Naive thymus-derived CD4-positive, alpha-beta T cell (primary cell): Measurements from ENCODE around the gene ASCC3. TPM values are rescaled to one million over a fixed set of nuclear protein-coding genes. Genes with fewer than 3 reads are reported as not detected.

Source experiments
- ATAC-seq: fragments of 150-1000 bp; cut with Tn5 transposase; 2 replicates; pipeline ENCODE4 v1.10.0; 2021; ENCODE audit warnings: mild to moderate bottlenecking, moderate library complexity
- CTCF ChIA-PET: fragments of 350-600 bp; sonication (Branson Sonifier 250); formaldehyde crosslinking; loops from one replicate; lab custom pipeline; 2021; ENCODE audit warnings: antibody characterized with exemption; lab: Charles Lee
- POLR2A ChIA-PET: fragments of 350-600 bp; sonication (Branson Sonifier 250); formaldehyde crosslinking; loops from one replicate; lab custom pipeline; 2021; ENCODE audit warnings: antibody characterized with exemption, inconsistent platforms; lab: Charles Lee
- DNase-seq, 9 donors: peaks; one replicate each; pipeline versions ENCODE4 v3.0.0 to v3.0.0-alpha.2; 2020 to 2022; ENCODE audit warnings: mixed read lengths in 1 of 9
- H3K27ac ChIP-seq: one replicate; pipeline ENCODE4 v1.7.0; 2013; ENCODE audit warnings: mild to moderate bottlenecking, low read depth, low read length, moderate library complexity
- H3K27me3 ChIP-seq, 2 donors: one replicate each; pipeline ENCODE4 v1.7.0; 2013; ENCODE audit warnings: low read length in 2 of 2, mild to moderate bottlenecking in 2 of 2, moderate library complexity in 2 of 2; ENCODE audit not compliant: control insufficient read depth in 2 of 2, insufficient read depth in 2 of 2
- H3K36me3 ChIP-seq, 3 experiments: 1 replicate in 2 of 3; 2 replicates in 1 of 3; pipeline ENCODE4 v1.7.0; 2013; ENCODE audit warnings: low read length in 3 of 3, mild to moderate bottlenecking in 3 of 3, moderate library complexity in 1 of 3; ENCODE audit not compliant: insufficient read depth in 3 of 3, control insufficient read depth in 2 of 3
- H3K4me1 ChIP-seq, 2 donors: one replicate each; pipeline ENCODE4 v1.7.0; 2013; ENCODE audit warnings: low read length in 2 of 2, mild to moderate bottlenecking in 2 of 2, moderate library complexity in 1 of 2; ENCODE audit not compliant: control insufficient read depth in 2 of 2, insufficient read depth in 2 of 2
- H3K4me3 ChIP-seq: 2 replicates; pipeline ENCODE4 v1.7.0; 2013; ENCODE audit warnings: mild to moderate bottlenecking, low read length
- H3K9me3 ChIP-seq, 3 experiments: 1 replicate in 2 of 3; 2 replicates in 1 of 3; pipeline ENCODE4 v1.7.0; 2013; ENCODE audit warnings: low read length in 3 of 3; ENCODE audit not compliant: control insufficient read depth in 2 of 3
- H3K27ac Mint-ChIP-seq, 9 donors: one replicate each; pipeline ENCODE4 v1.8.0; 2020 to 2022; ENCODE audit warnings: mixed read lengths in 9 of 9, mild to moderate bottlenecking in 8 of 9, moderate library complexity in 5 of 9, inconsistent platforms in 2 of 9
- H3K27me3 Mint-ChIP-seq, 5 donors: one replicate each; pipeline ENCODE4 v1.8.0; 2021 to 2022; ENCODE audit warnings: mixed read lengths in 5 of 5, mild to moderate bottlenecking in 1 of 5
- H3K36me3 Mint-ChIP-seq, 5 donors: one replicate each; pipeline ENCODE4 v1.8.0; 2020 to 2022; ENCODE audit warnings: mixed read lengths in 5 of 5, mild to moderate bottlenecking in 3 of 5, inconsistent platforms in 1 of 5
- H3K4me1 Mint-ChIP-seq, 7 donors: one replicate each; pipeline ENCODE4 v1.8.0; 2020 to 2022; ENCODE audit warnings: mixed read lengths in 7 of 7, mild to moderate bottlenecking in 3 of 7, inconsistent platforms in 1 of 7
- H3K4me3 Mint-ChIP-seq, 10 donors: one replicate each; pipeline ENCODE4 v1.8.0; 2020 to 2022; ENCODE audit warnings: mild to moderate bottlenecking in 10 of 10, mixed read lengths in 10 of 10, moderate library complexity in 6 of 10, inconsistent platforms in 2 of 10
- H3K9me3 Mint-ChIP-seq, 11 donors: one replicate each; pipeline ENCODE4 v1.8.0; 2020 to 2022; ENCODE audit warnings: mixed read lengths in 11 of 11, mild to moderate bottlenecking in 4 of 11, inconsistent platforms in 1 of 11, moderate library complexity in 1 of 11
- intact Hi-C, 2 donors: fragments of 100-400 bp; cut with micrococcal nuclease; formaldehyde crosslinking; loops; one replicate each; pipeline ENCODE4 v1.15.1; 2023
- polyA plus RNA-seq, 2 donors: library from polyadenylated mRNA; unstranded; fragments of 300-500 nt; fragmentation: Illumina TruSeq; gene quantifications; one replicate each; pipeline ENCODE4 v1.2.3, GENCODE V29; 2021
- total RNA-seq, 6 experiments: library from RNA in 5 of 6; stranded (reverse) in 5 of 6; gene quantifications; 1 replicate in 5 of 6; 2 replicates in 1 of 6; pipeline ENCODE4 v1.2.3 and lab custom pipeline; 2021 to 2026

The ASCC3 gene
- total and polyA plus RNA-seq, 7 experiments from 2014 or later, result 19.6 to 73.8 (median 41.6) TPM

GRCh38 chr6:100614386-100614785 is 266.7 kb downstream of the ASCC3 start:
- peaks cover 0 to 1% (median 0%) of the 10 kb centered on the region in 11 donors for H3K9me3 Mint-ChIP-seq
- Histone ChIP-seq H3K27ac (no peak overlapping the region), H3K36me3 (peaks cover 0 to 3% (median 0%) of the 10 kb centered on the region in 3 experiments), H3K4me3 (no peak overlapping the region), H3K9me3 (no peaks in the 10 kb centered on the region), H3K27me3 (no peaks in the 10 kb centered on the region), H3K4me1 (no peaks in the 10 kb centered on the region)
- no peak overlapping the region for H3K4me3 Mint-ChIP-seq
- ATAC-seq (no peak), DNase-seq (no peak)
- peaks cover 6 to 36% (median 29%) of the 10 kb centered on the region in 5 donors for H3K36me3 Mint-ChIP-seq
- H3K27ac Mint-ChIP-seq, result no peak overlapping the region
- ChIA-PET CTCF (no interaction called here), POLR2A (no interaction called here)
- no peaks in the 10 kb centered on the region for H3K27me3 Mint-ChIP-seq
- intact Hi-C loops, result no loop called here
- no peaks in the 10 kb centered on the region for H3K4me1 Mint-ChIP-seq

DNA sequence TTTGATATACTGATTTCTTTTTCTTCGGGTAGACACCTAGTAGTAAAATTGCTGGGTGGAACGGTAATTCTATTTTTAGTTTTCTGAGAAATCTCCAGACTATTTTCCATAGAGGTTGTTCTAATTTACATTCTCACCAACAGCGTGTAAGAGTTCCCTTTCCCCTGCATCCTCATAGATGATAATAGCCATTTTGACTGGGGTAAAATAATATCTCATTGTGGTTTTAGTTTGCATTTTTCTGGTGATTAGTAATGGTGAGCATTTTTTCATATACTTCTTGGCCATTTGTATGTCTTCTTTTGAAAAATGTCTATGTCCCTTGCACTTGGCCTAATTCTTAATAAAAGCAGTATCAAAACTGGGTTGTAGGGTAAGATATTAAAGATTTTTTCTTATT is 267.5 kb downstream of the ASCC3 start:
- intact Hi-C loops, result no loop called here
- ATAC-seq, result no peak
- no peak overlapping the region for H3K4me3 ChIP-seq
- POLR2A ChIA-PET, result no interaction called here
- no peak overlapping the region for H3K27ac Mint-ChIP-seq
- DNase-seq, result no peak
- no peaks in the 10 kb centered on the region for H3K4me1 ChIP-seq
- no peaks in the 10 kb centered on the region for H3K27me3 ChIP-seq
- no peak overlapping the region for H3K27ac ChIP-seq
- peaks cover 0 to 1% (median 0%) of the 10 kb centered on the region in 11 donors for H3K9me3 Mint-ChIP-seq
- H3K4me3 Mint-ChIP-seq, result no peak overlapping the region
- no peaks in the 10 kb centered on the region for H3K9me3 ChIP-seq
- peaks cover 0 to 3% (median 0%) of the 10 kb centered on the region in 3 experiments for H3K36me3 ChIP-seq
- no peaks in the 10 kb centered on the region for H3K27me3 Mint-ChIP-seq
- H3K4me1 Mint-ChIP-seq, result no peaks in the 10 kb centered on the region
- H3K36me3 Mint-ChIP-seq, result peaks cover 6 to 34% (median 21%) of the 10 kb centered on the region in 5 donors
- CTCF ChIA-PET, result no interaction called here

- Mint-ChIP-seq H3K36me3 (peaks cover 0 to 20% (median 8%) of the 10 kb centered on the region in 5 donors), H3K27ac (no peak overlapping the region), H3K9me3 (no peaks in the 10 kb centered on the region), H3K4me1 (no peaks in the 10 kb centered on the region), H3K4me3 (no peak overlapping the region), H3K27me3 (no peaks in the 10 kb centered on the region)
- intact Hi-C loops, result no loop called here
- Histone ChIP-seq H3K36me3 (no peaks in the 10 kb centered on the region), H3K4me3 (no peak overlapping the region), H3K27me3 (no peaks in the 10 kb centered on the region), H3K9me3 (no peaks in the 10 kb centered on the region), H3K27ac (no peak overlapping the region), H3K4me1 (no peaks in the 10 kb centered on the region)
- DNase-seq (no peak), ATAC-seq (no peak)
- ChIA-PET POLR2A (no interaction called here), CTCF (interaction anchor here (0.5 kb wide), 1 partner anchor 42 kb away, joined by 5 read pairs; no protein-coding TSS in a partner anchor)
Measured at GRCh38 chr6:100612094-100612493, 269.0 kb downstream of the ASCC3 start.

GRCh38 chr6:100599088-100599770 is 281.9 kb downstream of the ASCC3 start:
- CTCF ChIA-PET, result interaction anchor here (0.7 kb wide), 1 partner anchor 12 kb away, joined by 3 read pairs; no protein-coding TSS in a partner anchor
- Mint-ChIP-seq H3K27ac (peak overlapping the region in 1 of 9 donors; percentile 1), H3K36me3 (peaks cover under 1 to 73% (median 64%) of the 10 kb centered on the region in 5 donors), H3K27me3 (no peaks in the 10 kb centered on the region), H3K4me3 (no peak overlapping the region), H3K9me3 (no peaks in the 10 kb centered on the region), H3K4me1 (no peaks in the 10 kb centered on the region)
- H3K27ac ChIP-seq, result no peak overlapping the region
- no peaks in the 10 kb centered on the region for H3K4me1 ChIP-seq
- intact Hi-C loops, result no loop called here
- H3K36me3 ChIP-seq, result peaks cover 0 to 4% (median 0%) of the 10 kb centered on the region in 3 experiments
- ATAC-seq (no peak), DNase-seq (no peak)
- H3K9me3 ChIP-seq, result no peaks in the 10 kb centered on the region
- H3K4me3 ChIP-seq, result no peak overlapping the region
- H3K27me3 ChIP-seq, result no peaks in the 10 kb centered on the region
- POLR2A ChIA-PET, result no interaction called here

DNA sequence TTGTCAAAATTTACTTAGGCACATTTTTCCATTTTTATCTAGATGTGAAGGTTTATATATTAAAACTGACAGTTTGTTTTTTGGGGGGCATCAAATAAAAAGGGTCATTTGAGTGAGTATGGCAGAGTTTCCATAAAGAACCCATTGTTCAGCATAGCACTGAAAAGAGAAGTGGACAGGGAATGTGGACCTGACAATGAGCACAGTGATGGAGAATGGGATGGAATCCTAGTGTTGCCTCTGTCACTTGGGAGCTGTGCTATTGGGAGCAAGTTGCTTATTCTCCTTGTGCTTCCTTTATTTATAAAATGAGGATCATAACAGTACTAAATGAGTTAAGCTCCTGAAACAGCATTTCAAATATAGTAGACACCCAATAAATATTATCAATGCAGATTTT is 285.7 kb downstream of the ASCC3 start:
- Histone ChIP-seq H3K4me3 (no peak overlapping the region), H3K36me3 (peaks cover 0 to 5% (median 0%) of the 10 kb centered on the region in 3 experiments), H3K9me3 (no peaks in the 10 kb centered on the region), H3K27me3 (no peaks in the 10 kb centered on the region), H3K27ac (no peak overlapping the region), H3K4me1 (no peaks in the 10 kb centered on the region)
- intact Hi-C loops, result no loop called here
- POLR2A ChIA-PET, result no interaction called here
- ATAC-seq (no peak), DNase-seq (no peak)
- Mint-ChIP-seq H3K27ac (no peak overlapping the region), H3K9me3 (no peaks in the 10 kb centered on the region), H3K36me3 (peaks cover 0 to 47% (median 41%) of the 10 kb centered on the region in 5 donors), H3K27me3 (no peaks in the 10 kb centered on the region), H3K4me1 (peaks cover 0 to 6% (median 0%) of the 10 kb centered on the region in 7 donors), H3K4me3 (no peak overlapping the region)
- CTCF ChIA-PET, result no interaction called here

DNA sequence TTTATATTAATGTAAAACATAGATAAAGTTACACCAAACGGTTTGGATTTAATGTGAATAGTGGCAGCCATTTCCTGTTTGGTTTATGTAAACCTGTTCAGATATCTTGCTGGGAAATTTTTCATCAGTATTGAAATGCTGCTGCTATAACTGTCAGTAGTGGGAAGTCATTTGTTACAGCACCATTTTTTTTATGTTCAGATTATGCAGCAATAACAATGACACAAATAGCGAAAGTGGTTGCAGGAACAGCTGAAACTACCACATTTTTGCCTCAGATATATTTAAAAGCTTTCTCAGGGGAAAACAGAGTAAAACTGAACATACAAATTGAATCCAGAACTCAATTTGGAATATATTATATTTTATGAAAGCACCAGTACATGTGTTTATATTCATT is 287.6 kb downstream of the ASCC3 start:
- ChIA-PET CTCF (interaction anchor here (0.7 kb wide), 2 partner anchors 20 to 595 kb away, joined by 3 read pairs; no protein-coding TSS in a partner anchor), POLR2A (no interaction called here)
- Histone ChIP-seq H3K4me3 (no peak overlapping the region), H3K27me3 (no peaks in the 10 kb centered on the region), H3K36me3 (peaks cover 0 to 21% (median 9%) of the 10 kb centered on the region in 3 experiments), H3K9me3 (no peaks in the 10 kb centered on the region), H3K27ac (no peak overlapping the region), H3K4me1 (no peaks in the 10 kb centered on the region)
- peaks cover 0 to 6% (median 0%) of the 10 kb centered on the region in 7 donors for H3K4me1 Mint-ChIP-seq
- peaks cover 4 to 50% (median 49%) of the 10 kb centered on the region in 5 donors for H3K36me3 Mint-ChIP-seq
- H3K9me3 Mint-ChIP-seq, result no peaks in the 10 kb centered on the region
- no peak overlapping the region for H3K4me3 Mint-ChIP-seq
- H3K27me3 Mint-ChIP-seq, result no peaks in the 10 kb centered on the region
- no peak for ATAC-seq
- DNase-seq, result no peak
- no peak overlapping the region for H3K27ac Mint-ChIP-seq
- intact Hi-C loops, result no loop called here
